ACHN (cell line): ENCODE measurements around the gene TFDP1.

Source experiments
- DNase-seq: peaks from one replicate; pipeline ENCODE4 v3.0.0-alpha.2; 2015
- in situ Hi-C: cut with HindIII; loops from 2 replicates; pipeline ENCODE4 v1.10.0; 2017; ENCODE audit warnings: low sequenced_read_pairs, low pct_ligation_motif_present, low pct_unique_long_range_greater_than_20kb

Gene TFDP1

GRCh38 chr13:113584205-113584869 lies at the start of gene TFDP1:
TFDP1 (plus strand) TSS chr13:113584753; CDS start chr13:113585838, 1,085 bp downstream.
- in situ Hi-C loops = no loop called here
- peak; percentile 79 for DNase-seq

- DNase-seq = no peak
Measured at GRCh38 chr13:113535381-113535781, 49.2 kb upstream of the TFDP1 start.

GRCh38 chr13:113536461-113537110 lies 48.0 kb upstream of the TFDP1 start:
- no peak for DNase-seq
- in situ Hi-C loops = no loop called here

More at GRCh38 chr13:113535381-113535781, 49.2 kb upstream of the TFDP1 start:
- in situ Hi-C loops = no loop called here

- in situ Hi-C loops = no loop called here
- DNase-seq = no peak
Measured at GRCh38 chr13:113537205-113537604, 47.3 kb upstream of the TFDP1 start.

GRCh38 chr13:113537909-113538688 lies 46.5 kb upstream of the TFDP1 start:
- in situ Hi-C loops = no loop called here
- DNase-seq = no peak

- in situ Hi-C loops = no loop called here
- DNase-seq = no peak
Measured at GRCh38 chr13:113538689-113539058, 45.9 kb upstream of the TFDP1 start.

GRCh38 chr13:113539176-113539575 lies 45.4 kb upstream of the TFDP1 start:
- in situ Hi-C loops = no loop called here
- DNase-seq = no peak

- DNase-seq = no peak
- in situ Hi-C loops = no loop called here
Measured at GRCh38 chr13:113539822-113540221, 44.7 kb upstream of the TFDP1 start.

- DNase-seq = no peak
- in situ Hi-C loops = no loop called here
Measured at GRCh38 chr13:113540523-113540922, 44.0 kb upstream of the TFDP1 start.

GRCh38 chr13:113542751-113543424 lies 41.7 kb upstream of the TFDP1 start:
- no peak for DNase-seq
- in situ Hi-C loops = no loop called here

GRCh38 chr13:113544071-113544891 lies 40.3 kb upstream of the TFDP1 start:
- in situ Hi-C loops = no loop called here
- DNase-seq = no peak

GRCh38 chr13:113544896-113545295 lies 39.7 kb upstream of the TFDP1 start:
- in situ Hi-C loops = no loop called here
- no peak for DNase-seq

GRCh38 chr13:113545455-113545930 lies 39.1 kb upstream of the TFDP1 start:
- in situ Hi-C loops = no loop called here
- DNase-seq = no peak

- in situ Hi-C loops = no loop called here
- no peak for DNase-seq
Measured at GRCh38 chr13:113545931-113546516, 38.5 kb upstream of the TFDP1 start.

GRCh38 chr13:113546571-113547237 lies 37.8 kb upstream of the TFDP1 start:
- DNase-seq = no peak
- in situ Hi-C loops = no loop called here

GRCh38 chr13:113547238-113547971 lies 37.1 kb upstream of the TFDP1 start:
- no peak for DNase-seq
- in situ Hi-C loops = no loop called here

- DNase-seq = no peak
- in situ Hi-C loops = no loop called here
Measured at GRCh38 chr13:113548171-113548641, 36.3 kb upstream of the TFDP1 start.
